Ecto neural progenitor cell (in vitro differentiated cells): Measurements from ENCODE around the gene GPR63.

ENCODE experiments used
- DNase-seq: peaks from one replicate; pipeline ENCODE4 v3.0.0-alpha.2; 2018; ENCODE audit warnings: low spot score

GPR63 gene

DNA sequence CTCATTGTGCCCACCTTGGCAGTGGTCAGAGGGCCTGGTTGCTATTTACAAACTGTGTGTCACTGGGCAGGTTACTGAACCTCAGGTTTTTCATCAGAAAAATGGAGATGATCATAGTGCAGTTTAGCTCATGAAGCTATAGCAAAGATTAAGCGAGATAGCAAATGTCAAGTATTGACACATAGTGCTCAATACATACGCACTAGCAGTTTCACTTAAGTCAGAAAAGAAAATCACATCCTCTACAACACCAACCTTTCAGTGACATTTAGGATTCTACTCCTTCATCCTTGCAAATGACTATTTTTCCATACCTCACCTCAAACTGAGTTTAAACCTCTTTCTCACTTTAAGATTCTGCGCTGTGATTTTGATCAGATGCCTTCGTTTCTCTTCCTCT, 16.2 kb downstream of the GPR63 start:
- DNase-seq, result no peak

DNA sequence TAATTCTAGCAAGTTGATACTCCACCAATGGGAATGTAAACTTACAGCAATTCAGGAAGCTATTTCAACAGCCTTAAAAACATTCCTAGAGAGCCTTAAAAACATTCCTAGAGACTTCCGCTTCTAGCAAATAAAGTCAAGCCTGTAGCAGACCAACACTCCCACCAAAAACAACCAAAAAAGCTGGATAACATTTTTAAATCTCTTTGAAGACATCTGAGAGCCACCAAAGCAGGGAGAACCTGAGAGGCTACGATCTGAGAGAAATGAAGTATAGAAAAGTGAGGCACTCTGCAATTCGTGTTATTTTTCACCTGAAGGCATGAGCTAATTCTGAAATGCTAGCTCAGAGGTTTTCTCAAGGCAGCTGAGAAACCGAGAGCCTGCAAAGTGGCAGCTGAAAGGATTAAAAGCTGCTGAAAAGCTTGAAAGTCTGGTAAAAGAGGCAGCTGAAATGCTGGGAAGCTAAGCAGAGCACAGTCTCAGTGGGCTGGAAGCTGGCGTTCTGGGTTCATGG, 20.9 kb downstream of the GPR63 start:
- no peak for DNase-seq

DNA sequence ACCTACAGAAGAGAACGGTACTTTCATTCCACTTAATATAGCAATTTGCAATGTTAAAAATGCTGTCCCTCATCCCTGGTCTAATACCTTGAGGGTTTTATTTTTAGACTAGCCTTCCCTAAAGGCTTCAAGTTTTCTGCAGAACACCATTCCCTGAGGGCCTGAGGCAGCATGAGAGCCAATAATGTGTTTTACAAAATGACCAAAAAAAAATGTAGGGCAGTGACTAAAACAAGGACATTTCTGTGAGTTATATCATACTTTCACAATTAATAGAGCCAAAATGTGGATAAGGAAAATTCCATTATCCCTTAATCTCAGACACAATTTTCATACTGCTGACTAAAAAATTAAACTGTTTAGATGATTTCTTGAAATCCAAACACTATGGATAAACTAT, 22.7 kb downstream of the GPR63 start:
- DNase-seq, result no peak

DNA sequence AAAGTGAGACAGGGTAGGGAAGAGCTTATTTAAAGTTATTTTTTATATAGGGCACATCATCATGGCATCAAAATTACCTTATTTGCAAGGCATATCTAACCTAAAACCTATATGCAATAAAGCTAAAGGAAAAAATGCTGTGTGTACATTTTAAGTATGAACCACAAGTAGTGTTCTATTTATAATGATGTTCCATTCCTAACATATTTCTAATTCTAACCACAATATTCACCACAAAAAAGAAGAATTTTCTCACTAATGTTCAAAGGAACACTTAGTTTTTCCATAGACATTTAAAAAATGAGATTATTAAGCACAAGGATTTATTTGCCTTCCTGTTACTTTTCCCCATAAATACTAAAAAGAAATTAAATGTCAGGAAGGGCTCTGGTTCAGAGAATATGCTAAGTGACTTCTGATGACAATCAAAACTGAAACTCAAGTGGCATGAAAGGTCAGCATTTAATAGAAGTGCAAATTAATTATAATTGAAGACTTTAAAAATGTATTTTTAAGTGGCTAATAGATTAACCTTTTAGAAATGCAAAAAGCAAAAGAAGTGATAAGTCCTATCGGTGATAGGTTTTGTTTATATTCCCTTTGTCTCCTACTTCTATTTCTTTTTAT, 25.1 kb downstream of the GPR63 start:
- DNase-seq, result no peak

DNA sequence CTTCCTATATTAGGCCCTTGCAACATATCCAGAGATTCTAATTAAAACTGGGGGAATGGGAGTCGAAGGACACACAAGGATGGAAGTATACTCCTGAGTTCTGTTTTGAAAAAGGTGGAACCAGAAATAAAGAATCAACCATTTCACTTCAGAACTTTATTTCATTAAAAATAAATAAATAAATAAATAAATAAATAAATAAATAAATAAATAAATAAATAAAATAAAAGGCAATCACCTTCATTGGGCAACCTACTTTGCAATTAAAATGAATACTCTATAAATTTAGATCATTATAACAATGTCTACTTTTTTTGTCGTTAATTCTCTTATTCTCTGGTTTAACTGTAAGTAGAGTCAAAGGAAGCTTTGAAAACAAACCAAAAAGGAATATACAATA, 25.6 kb downstream of the GPR63 start:
- no peak for DNase-seq

DNA sequence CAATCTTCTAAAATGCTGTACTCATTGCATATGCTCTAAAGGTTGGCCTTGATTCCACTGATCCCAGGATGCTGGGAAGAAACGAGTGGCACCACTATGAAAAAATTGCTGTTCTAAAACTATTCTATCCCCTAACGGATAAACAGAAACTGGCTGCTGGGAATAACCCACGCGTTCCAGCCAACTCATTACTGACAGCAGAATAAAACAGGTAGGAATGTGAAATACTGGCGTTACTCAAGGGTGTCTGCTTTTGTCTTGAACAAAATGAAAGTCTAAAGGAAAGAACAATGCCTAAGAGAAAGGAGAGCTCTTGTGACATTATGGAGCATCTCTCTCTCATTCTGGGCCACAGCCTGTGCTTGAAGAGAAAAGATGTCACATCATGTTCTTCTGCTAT, 26.1 kb downstream of the GPR63 start:
- DNase-seq, result no peak

DNA sequence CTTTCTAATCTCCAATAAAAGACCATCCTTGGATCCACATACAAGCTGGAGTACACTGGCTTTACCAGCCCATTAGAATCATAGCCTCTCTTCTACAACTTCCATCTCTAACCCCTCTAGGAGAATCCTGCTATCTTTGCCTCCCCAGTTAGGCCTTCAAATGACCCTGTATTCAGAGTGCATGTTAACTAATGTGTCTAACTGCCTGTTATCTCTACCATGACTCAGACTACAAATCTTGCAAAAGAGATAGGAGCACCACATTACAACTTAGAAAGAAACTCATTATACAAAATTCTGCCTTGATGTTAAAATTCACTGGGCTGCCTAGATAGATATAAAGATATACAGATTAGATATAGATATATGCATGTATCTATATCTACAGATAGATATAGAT, 28.2 kb downstream of the GPR63 start:
- DNase-seq, result no peak

DNA sequence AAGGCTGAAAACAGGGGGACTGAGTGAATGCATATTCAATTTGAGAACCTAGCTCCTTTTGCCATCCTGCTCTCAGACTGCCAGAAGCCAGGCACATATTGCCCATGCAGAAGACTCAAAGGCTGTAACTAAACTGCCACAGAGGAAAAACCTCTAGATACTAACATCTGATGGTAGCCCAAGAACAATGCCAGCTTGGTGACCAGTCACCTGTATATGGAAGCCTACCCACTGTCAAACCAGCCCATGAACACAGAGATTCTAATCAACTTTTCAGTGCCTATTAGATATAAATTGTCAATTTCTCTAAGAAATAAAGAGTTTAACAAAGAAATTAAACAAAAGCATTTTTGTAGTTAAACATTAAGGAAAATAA, 34.2 kb downstream of the GPR63 start:
- DNase-seq, result no peak

DNA sequence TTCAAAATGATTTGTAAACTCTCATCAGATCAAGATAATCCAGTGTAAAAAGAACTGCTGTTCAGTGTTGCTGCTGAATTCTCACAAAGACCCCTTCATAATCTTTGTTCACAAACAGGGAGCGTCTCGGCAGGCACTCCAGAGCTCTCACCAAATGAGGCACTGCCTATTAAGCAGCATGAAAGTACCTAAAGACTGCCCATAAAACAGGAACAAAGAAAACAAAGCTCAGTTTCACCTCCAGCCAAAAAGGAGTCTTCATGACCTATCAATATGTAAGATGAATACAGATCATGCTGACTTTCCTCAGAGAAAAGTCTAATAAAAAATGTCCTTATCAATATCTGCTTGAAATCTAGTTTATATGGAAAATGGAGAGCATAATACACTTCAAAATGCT, 41.8 kb downstream of the GPR63 start:
- no peak for DNase-seq

DNA sequence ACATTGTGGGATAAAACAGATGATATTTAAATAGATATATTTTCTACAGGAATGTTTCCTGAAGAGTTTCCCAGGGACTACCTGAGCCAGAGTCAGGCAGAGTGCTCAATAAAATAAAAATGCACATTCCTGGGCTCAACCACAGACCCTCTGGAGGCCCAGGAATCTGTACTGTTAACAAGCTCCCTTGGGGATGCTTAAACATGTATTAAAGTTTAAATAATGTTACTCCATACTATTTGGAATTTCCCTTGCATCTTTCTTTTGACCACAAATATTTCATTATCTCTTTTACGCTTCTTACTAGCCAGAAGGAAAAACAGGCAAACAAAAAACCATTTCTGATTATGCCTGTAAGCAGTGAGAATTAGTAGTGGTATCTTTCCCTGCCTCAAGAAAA, 42.3 kb downstream of the GPR63 start:
- DNase-seq, result no peak

DNA sequence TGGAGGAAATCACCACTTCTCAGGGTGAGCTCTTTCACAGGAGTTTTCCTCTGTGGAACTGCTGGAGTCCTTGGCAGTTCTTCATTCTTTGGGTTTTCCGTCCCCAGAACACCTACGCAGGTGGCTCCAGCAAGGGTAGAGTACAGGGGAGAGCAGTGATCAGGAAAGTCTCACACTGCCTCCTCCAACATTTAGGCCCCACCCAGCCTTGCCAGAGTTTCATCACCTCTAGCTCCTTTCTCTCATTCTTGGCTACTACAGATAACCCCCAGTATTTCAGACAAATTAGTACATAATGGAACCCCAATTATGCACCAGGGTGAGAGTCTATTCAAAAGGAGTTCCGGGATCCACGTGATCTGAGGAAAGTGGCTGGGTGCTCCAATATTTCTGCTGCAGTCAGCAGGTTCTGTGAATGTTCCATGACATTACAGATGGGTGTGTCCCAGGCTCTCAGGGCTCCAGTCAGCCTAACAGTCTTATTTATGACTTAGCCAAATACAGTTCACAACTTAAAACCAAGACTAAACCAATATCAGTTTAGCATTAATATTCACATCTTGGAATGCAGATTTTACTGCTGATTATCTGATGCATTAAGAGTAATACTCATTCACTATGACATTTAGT, 44.6 kb downstream of the GPR63 start:
- DNase-seq, result no peak

DNA sequence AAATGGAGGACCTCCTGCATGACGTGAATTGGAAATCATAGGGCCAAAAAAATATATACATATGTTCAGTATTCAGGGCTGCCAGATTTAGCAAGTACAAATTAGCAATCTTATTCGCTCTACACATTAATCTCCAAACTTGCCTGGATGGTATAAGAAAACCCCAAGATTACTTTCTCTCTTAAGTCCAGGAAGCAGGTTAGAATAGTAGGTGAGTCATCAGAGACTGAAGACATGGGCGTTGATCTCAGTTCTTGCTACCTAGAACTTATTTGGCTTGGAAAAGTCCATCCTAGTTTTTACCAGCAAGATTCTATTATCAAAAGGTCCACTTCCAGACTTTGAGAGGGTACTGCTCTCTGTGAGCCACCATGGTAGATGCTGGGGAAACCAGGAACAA, 47.4 kb downstream of the GPR63 start:
- DNase-seq, result no peak

DNA sequence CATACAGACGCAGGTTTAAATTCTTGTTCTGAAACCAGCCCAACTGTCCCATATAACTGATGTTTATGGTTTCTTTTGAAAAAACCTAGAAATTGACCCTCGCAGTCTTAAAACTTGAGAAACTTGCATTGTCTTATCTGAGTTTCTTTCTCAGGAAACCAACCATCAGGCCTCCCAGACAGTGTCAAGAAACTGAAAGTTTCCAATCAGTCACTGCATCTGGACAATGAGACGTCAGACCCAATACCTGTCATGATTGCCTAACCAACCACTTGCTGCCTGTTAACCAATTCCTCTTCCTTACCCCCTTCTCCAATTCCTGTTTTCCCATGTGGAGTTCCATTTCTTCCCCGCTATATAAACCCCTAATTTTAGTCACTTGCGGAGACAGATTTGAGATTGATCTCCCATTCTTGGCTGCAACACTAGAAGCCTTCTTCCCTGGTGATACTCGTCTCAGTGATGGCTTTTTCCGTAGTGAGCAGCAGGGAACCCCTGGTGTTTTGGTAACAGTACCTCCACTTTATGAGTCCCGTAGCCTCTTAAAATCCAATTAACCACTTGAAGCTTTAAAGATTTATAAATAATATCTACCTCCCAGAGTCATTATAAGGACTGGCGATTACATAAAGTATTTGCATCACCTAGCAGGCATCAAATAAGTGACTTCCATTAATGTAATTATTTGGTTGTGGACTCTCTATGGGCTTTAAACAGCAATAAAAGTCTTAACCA, 49.3 kb downstream of the GPR63 start:
- no peak for DNase-seq

DNA sequence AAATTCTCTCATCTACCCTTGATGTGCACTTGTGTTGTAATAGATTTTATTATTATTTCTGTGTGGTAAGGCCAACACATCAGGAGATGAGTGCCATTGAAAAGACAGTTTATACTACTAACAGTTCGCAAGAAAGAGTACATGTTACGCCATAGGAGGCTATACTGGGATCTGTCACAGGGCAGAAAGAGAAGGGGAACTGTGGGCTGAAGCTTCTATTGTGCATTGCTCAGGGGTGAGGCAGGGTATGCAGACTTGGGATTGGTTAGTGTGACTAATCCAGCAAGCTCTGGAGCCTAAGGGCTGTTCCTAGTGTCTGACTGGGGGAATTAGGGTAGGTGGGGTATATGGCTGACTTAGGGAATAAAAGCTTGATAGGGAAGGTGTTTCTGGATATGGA, 50.9 kb downstream of the GPR63 start:
- no peak for DNase-seq

DNA sequence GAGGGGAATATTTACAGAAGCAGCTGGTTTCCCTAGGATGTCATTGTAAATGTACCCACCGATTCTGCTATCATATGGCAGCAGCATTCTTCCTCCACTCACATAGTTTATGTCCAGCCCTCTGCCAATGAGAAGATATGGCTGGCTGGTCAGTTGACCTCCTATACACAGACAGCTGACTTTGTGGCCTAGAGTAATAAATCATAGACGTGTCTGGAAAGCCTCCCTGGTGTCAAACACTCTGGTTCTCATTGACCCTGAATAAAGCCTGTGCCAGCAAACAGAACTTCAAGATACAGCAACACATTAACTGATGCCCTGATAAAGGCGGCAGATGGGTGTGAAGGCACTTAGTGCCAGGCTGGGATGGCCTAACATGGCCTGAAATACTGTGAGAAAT, 52.6 kb downstream of the GPR63 start:
- no peak for DNase-seq

DNA sequence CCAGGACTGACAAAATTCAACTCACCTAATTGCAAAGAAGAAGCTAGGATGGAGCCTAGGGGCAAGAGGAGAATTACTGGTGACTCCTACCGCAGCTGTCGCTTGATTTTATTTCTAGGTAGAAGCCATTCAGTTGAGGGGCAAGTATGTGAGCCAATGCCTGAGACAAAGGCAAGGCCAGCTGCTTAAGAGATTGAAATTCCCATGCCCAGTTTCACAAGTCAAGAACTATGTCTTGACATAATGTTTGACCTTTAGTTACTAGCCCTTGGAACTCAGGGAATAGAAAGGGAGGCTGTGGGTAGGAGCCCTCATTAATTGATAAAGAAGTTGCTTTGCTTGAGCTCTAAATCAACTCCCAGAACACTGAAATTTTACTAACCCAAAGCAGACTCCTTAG, 54.0 kb downstream of the GPR63 start:
- DNase-seq, result no peak

DNA sequence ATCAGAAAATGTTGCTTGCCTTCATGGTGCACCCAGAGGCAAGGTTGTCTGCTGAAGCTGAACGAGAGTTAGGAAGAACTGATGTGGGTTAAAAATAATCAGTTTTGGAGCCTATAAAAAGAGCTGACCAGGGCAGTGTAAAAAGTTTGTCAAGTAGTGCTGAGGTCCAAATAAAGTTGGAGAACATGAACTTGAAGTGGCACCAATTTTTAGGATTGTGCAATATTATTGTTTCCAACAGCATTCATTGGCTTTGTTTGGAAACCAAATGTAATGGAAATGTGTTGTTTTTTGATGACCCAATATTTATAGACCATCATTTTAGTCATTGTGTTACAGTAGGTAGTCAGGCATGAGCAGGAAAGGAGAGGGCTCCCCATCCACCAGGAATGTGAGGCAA, 55.7 kb downstream of the GPR63 start:
- DNase-seq, result no peak

DNA sequence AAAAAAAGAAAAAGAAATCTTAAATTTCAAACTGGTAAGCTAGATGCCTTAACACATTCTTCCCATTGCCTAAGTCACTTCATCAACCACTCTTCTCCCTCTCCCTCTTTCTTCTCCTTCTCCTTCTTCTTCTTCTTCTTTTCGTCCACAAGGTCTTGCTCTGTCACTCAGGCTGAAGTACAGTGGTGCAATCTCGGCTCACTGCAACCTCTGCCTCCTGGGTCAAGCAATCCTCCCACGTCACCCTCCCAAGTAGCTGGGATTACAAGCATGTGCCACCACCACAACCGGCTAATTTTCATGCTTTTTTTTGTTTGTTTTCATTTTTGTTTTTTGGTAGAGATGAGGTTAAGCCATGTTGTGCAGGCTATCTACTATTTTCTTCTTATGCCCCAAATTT, 60.2 kb downstream of the GPR63 start:
- no peak for DNase-seq

DNA sequence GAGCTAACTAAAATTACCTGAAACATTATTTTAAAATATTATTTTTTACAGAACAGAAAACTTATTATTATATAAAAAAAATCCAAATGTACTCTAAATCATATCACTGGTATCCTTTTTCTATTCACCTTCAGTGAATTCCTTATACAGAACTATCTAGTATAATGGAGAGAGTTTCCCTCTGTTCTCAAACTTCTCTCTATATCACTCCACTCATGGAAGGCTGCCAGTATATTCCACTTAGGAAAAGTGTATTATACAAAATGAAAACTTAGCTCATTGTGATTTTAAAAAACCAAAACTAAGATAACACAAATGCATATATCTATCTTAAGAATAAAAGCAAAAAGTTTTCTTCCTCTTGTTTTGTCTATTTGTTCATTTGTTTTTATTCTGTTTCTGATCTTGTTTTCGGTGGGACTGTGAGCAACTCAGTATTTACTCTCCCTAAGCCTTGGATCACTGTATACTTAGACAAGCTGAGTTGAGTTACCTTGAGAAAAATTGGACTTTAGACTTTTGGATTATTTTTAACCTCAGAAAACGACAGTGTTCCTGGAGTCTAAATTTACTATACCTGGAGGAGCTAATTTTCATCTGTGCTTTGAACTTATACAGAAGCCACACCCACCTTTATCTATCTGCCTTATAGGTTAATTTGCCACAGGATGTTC, 61.4 kb downstream of the GPR63 start:
- DNase-seq, result no peak

DNA sequence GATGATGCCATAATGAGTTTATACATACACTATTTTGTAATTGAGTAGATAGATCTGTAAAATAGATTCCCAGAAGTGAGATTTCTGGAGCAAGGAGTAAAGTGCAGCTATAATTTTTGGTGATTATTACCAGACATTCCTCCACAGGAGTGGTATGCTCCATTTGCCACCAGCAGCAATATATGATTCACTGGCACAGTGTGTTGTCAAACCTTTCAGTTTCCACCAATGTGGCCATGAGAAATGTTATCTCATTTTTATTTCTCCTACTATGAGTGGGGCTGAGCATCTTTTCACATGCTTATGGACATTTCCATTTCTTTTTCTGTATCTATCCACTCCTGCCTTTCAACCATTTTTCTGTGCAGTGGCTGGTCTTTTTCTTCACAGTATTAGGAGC, 70.5 kb downstream of the GPR63 start:
- DNase-seq, result no peak

DNA sequence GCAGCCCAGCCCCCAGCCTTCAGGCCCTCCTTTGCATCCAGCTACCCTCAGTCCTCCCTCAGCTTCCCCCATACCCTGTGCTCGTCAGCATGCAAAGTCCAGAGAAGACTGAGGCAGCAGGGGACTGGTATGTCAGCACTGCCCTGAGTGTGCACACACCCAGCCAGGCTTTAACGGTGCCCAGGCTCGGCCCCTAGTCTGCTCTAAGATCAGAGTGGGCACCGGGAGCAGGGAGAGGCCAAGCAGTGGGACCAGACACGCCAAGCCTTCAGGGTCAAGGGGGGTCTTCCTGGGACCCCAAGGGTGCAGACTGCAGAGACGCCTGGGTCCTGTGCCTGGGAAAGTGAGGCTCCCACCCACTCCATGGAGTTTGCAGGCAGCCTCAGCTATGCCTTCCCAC, 74.7 kb downstream of the GPR63 start:
- DNase-seq, result no peak

DNA sequence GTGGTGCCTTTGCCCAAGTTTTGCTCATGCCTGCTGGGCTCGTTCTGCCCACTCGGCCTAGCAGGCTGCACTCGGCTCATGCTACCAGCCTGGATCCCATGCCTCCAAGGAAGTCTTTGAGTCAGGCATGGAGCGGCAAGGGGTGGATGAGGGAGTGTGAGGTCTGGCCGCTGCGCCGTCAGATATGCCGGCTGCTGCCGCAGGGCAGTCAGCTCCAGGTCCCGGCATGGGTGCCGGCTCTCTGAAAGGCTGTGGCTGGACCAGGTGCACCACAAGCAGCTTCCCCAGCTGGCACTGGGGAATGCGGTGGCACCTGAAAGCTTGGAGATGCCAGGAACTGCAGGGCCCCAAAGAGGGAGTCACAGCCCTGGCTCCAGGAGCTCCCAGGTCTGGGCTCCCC, 75.5 kb downstream of the GPR63 start:
- no peak for DNase-seq

DNA sequence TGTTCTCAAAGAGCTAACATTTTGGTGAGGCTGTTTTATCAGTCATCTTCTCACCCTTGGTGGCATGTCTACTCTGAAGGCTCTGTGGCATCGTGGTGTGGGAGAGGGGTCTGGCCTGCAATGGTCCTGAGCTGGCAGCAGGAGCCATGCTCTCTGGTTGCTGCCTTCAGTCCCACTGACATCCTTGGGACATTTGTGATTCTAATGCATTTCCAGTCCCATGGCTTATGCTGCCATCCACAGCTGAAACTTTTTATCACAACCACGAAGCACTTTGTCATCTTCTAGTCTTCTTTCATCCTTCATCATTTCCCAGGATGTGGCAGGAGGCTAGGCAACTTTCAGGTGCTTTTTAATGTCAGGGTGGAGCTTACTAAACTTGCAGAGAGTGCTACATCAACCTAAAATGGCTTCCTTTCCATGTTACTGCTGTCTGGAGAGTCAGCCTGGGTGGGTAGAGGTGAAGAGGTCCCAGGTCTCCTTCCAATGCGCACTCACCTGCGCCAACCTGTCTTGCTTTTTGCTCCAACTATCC, 77.1 kb downstream of the GPR63 start:
- no peak for DNase-seq
